WI38 (cell line): ENCODE results near the gene PHACTR1.

Experiments
- H3K4me3 ChIP-seq: 2 replicates; pipeline ENCODE4 v1.5.1; 2011; ENCODE audit warnings: low read depth, mild to moderate bottlenecking, control low read depth, low read length
- TF ChIP-seq, protein P1 (sequence below): IDR thresholded peaks from 2 replicates; pipeline ENCODE4 v1.5.1; 2012; ENCODE audit warnings: low read depth, mild to moderate bottlenecking, control low read depth, low read length

PHACTR1 gene

DNA sequence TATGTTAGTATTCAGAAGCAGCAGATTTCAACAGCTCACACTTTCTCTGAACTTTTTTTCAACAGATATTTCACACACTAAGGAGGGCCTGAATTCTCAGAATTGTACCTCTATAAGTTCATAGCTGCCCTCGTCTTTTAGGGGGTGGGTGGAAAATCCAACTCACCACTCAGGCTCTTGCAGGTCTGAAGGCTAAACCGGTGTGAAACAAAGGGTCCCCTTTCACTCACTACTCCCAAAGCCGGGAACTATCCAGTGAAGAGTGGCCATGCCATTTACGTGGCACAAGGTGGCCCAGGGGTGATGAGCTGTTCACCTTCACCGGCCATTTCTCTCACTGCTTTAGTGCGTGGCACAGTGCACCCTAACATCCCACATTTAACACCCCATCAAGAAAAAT is 587.5 kb downstream of the PHACTR1 start:
- no peak overlapping the region for H3K4me3 ChIP-seq
- TF ChIP-seq, protein P1, sequence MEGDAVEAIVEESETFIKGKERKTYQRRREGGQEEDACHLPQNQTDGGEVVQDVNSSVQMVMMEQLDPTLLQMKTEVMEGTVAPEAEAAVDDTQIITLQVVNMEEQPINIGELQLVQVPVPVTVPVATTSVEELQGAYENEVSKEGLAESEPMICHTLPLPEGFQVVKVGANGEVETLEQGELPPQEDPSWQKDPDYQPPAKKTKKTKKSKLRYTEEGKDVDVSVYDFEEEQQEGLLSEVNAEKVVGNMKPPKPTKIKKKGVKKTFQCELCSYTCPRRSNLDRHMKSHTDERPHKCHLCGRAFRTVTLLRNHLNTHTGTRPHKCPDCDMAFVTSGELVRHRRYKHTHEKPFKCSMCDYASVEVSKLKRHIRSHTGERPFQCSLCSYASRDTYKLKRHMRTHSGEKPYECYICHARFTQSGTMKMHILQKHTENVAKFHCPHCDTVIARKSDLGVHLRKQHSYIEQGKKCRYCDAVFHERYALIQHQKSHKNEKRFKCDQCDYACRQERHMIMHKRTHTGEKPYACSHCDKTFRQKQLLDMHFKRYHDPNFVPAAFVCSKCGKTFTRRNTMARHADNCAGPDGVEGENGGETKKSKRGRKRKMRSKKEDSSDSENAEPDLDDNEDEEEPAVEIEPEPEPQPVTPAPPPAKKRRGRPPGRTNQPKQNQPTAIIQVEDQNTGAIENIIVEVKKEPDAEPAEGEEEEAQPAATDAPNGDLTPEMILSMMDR: no peak

DNA sequence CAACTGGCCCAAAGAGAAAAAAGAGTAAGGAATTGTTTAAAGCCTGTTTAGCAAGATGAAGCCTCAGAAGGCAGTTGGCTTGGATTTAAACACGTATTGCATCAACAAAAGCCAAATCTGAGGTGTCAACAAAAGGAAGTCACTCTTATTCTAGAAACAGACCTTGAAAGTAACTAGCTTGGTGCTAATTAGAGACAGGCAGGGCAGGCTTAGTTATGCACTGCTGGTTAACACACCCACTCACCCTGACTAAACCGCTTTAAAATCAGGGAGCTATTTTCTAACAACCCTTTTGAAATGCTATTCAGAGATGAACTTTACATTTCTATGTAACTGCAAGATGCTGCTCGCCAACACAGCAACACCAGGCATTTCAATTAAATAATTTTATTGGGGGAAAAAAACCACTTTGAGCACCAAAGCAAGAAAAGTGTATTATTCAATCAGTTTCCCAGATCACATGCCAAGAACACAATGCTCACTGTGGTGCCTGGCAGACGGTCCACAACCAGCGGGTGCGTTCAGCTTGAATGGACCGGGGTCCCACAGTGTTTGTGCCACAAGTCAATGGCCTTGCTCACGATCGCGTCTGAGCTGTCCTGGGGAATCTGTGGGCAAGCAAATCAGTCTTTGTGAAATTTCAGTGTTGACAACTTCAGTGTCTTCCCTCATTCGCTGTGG is 588.2 kb downstream of the PHACTR1 start:
- TF ChIP-seq, protein P1: no peak
- no peak overlapping the region for H3K4me3 ChIP-seq

DNA sequence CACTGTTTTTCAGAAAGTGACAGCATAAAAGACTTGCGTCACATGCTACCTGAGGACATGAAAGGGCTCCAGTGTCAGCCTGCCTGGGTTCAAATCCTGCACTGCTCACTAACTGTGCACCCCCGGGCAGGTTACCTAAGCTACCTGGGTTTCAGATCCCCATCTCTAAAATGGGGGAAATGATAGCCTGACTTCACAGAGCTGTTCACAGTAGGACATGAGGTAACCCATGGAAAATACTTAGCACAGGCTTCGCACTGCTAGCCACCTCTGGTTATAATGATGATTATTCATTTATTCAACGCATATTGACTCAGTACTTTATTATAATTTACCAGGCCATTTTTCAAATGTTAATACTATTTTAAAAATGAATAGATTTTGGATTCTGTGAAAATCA is 588.7 kb downstream of the PHACTR1 start:
- no peak overlapping the region for H3K4me3 ChIP-seq
- TF ChIP-seq, protein P1: no peak

DNA sequence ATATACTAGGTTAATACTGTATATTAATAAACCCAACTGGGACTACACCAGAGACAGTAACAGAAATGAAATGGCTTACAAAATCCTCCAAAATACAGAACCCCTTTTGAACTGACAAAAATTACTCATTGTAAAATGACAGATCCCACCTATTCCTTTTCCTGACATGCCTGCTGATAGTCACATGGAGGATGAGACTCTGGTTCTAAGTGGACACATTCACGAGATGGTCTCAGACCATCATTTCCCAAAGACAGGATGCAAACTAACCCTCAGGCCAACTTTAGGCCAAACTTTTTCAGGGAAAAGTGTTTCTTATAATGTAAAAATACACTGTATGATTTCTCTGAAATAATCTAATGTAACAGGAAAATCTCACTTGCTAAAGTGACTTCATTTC is 589.2 kb downstream of the PHACTR1 start:
- no peak overlapping the region for H3K4me3 ChIP-seq
- TF ChIP-seq, protein P1: no peak

DNA sequence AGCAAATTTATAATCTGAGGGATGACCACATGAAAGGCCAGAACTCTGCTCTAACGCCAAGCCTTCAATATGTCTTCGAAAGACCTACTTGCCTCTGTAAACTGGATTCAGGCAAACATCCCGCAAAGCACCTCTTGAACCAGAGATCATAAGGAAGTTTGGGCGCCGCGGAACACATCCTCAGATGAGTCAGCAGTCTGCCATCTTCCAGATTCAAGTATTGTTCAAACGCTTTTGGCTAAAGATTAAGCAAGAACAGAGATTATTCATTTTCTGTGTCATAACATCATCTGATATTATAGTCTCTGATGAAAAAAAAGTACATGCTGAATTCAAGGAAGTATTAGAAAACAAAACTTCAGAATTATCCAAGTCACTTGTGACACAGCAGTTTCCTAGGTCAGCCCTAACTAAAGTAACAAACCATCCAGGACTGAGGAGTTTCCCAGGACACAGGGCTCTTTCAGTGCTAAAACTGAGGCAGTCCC is 591.0 kb downstream of the PHACTR1 start:
- H3K4me3 ChIP-seq: no peak overlapping the region
- TF ChIP-seq, protein P1: no peak

DNA sequence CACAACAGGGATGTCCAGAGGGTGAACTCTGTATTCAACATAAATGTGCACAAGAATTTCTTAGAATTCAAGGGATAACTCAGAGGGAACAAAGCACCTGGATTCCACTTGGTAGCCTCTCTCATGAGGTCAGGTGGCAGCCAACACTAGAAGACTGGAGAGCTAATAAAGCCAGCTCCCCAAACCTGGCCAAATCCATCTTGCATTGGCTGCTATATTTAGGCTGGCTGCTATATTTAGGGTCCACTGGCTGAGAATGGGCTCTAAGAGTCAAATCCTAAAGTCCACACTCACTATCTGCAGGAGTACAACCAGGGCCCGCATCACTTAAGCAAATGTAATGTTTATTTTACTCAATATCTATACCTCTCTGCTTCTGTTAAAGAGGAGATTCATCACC is 591.8 kb downstream of the PHACTR1 start:
- H3K4me3 ChIP-seq: no peak overlapping the region
- TF ChIP-seq, protein P1: no peak

DNA sequence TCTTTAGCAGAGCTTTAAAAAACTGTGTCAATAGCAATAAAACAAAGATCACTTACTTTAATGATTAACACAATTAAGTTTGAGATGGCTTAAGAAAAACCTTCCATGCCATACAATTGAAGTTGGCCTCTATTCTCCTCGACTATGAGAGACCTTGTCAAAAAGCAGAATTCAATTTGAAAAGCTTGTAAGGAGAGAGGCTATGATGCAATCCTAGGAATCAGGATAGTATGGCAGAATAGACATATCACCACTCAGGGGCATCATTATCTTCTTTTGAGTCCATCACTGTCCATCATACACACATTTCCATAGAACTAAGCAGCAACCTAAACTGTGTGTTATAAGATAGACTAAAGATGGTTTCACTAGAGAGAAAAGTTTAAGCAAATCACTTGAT is 594.6 kb downstream of the PHACTR1 start:
- no peak overlapping the region for H3K4me3 ChIP-seq
- TF ChIP-seq, protein P1: no peak
